ENCODE results near the gene GBE1. TPM values are rescaled to one million over a fixed set of nuclear protein-coding genes. Genes with fewer than 3 reads are reported as not detected.

Gene GBE1
- total and polyA plus RNA-seq, 9 of the 15 experiments (the other 6 are each of a cell fraction or from before 2014, with no cell fraction given) = 7.9 to 25.6 (median 13.1) TPM

DNA sequence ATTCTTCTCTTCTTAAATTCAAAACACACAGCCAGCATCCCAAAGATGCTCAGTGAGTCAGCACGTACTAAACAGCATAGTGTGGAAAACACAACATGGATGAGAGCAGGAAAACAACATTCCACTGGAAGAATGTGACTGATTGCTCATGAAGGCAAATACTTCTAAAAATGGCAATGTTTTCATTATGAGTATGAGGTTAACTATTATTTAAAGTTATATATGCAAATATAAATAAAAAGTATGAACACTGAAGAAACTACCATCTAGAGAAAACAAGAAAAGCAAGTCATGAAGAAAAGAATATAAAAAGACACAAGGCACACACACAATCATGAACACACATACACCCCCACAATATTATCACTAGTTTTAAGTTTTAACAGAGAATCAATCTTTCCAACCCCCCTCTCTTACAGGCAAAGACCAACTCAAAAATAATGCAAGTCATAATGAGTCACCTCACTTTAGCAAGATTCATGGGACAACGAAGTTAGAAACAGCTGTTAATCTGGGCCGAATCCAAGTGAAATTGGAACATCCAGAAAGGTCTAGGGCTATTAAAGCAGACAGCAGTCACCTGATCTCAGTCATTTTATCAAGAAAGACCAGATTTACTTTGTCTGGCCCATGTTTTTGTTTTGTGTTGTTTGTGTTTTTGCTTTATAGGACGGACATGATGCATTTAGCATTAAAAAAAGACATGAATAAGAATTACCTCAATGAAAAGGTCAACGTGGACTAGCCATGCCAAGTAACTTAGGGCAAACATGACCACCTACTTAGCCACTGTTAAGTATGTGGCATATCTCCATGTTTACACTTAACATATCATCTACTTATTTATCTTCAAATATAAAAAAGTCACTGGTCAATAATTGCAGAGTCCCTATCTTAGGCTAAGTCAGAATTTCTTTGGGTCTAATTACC lies 18.1 kb downstream of the GBE1 start (continued):
- TF ChIP-seq FOXM1 (IDR thresholded peaks at IDR 0.05; ENCODE audit: low read depth) = peak; percentile 41
- no peak for TF ChIP-seq FOXM1 (CRISPR knock-in tag; IDR thresholded peaks at IDR 0.05; ENCODE audit: low read depth)
- TF ChIP-seq KAT7 (CRISPR knock-in tag; IDR thresholded peaks at IDR 0.05; ENCODE audit: borderline replicate concordance) = no peak
- TF ChIP-seq ZNF239 (CRISPR knock-in tag; IDR thresholded peaks at IDR 0.05) = no peak
- TF ChIP-seq SMAD1 (IDR thresholded peaks at IDR 0.05; ENCODE audit: low read depth, low read length, partially characterized antibody) = no peak
- TF ChIP-seq ERF (CRISPR knock-in tag; IDR thresholded peaks at IDR 0.05) = no peak
- TF ChIP-seq, protein P1, sequence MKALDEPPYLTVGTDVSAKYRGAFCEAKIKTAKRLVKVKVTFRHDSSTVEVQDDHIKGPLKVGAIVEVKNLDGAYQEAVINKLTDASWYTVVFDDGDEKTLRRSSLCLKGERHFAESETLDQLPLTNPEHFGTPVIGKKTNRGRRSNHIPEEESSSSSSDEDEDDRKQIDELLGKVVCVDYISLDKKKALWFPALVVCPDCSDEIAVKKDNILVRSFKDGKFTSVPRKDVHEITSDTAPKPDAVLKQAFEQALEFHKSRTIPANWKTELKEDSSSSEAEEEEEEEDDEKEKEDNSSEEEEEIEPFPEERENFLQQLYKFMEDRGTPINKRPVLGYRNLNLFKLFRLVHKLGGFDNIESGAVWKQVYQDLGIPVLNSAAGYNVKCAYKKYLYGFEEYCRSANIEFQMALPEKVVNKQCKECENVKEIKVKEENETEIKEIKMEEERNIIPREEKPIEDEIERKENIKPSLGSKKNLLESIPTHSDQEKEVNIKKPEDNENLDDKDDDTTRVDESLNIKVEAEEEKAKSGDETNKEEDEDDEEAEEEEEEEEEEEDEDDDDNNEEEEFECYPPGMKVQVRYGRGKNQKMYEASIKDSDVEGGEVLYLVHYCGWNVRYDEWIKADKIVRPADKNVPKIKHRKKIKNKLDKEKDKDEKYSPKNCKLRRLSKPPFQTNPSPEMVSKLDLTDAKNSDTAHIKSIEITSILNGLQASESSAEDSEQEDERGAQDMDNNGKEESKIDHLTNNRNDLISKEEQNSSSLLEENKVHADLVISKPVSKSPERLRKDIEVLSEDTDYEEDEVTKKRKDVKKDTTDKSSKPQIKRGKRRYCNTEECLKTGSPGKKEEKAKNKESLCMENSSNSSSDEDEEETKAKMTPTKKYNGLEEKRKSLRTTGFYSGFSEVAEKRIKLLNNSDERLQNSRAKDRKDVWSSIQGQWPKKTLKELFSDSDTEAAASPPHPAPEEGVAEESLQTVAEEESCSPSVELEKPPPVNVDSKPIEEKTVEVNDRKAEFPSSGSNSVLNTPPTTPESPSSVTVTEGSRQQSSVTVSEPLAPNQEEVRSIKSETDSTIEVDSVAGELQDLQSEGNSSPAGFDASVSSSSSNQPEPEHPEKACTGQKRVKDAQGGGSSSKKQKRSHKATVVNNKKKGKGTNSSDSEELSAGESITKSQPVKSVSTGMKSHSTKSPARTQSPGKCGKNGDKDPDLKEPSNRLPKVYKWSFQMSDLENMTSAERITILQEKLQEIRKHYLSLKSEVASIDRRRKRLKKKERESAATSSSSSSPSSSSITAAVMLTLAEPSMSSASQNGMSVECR (CRISPR knock-in tag; IDR thresholded peaks at IDR 0.05) = no peak
- no peak for TF ChIP-seq GABPB2 (CRISPR knock-in tag; conservative IDR thresholded peaks at IDR 0.05)
- TF ChIP-seq PHF21A (IDR thresholded peaks at IDR 0.05; ENCODE audit: borderline replicate concordance, low read depth) = no peak
- TF ChIP-seq PML (IDR thresholded peaks at IDR 0.05; ENCODE audit: low read length) = no peak
- TF ChIP-seq, protein P2, sequence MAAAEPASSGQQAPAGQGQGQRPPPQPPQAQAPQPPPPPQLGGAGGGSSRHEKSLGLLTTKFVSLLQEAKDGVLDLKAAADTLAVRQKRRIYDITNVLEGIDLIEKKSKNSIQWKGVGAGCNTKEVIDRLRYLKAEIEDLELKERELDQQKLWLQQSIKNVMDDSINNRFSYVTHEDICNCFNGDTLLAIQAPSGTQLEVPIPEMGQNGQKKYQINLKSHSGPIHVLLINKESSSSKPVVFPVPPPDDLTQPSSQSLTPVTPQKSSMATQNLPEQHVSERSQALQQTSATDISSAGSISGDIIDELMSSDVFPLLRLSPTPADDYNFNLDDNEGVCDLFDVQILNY (CRISPR knock-in tag; IDR thresholded peaks at IDR 0.05) = no peak
- TF ChIP-seq, protein P3, sequence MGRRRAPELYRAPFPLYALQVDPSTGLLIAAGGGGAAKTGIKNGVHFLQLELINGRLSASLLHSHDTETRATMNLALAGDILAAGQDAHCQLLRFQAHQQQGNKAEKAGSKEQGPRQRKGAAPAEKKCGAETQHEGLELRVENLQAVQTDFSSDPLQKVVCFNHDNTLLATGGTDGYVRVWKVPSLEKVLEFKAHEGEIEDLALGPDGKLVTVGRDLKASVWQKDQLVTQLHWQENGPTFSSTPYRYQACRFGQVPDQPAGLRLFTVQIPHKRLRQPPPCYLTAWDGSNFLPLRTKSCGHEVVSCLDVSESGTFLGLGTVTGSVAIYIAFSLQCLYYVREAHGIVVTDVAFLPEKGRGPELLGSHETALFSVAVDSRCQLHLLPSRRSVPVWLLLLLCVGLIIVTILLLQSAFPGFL (CRISPR knock-in tag; IDR thresholded peaks at IDR 0.05) = no peak
- TF ChIP-seq IFI16 (CRISPR knock-in tag; IDR thresholded peaks at IDR 0.05) = no peak
- TF ChIP-seq ZNF3 (CRISPR knock-in tag; IDR thresholded peaks at IDR 0.05) = no peak
- peak; percentile 30 for TF ChIP-seq BRD9 (IDR thresholded peaks at IDR 0.05; ENCODE audit: low read depth, partially characterized antibody)
- peak; percentile 94 for TF ChIP-seq FOSL1 (tag; conservative IDR thresholded peaks at IDR 0.05)
- no peak for TF ChIP-seq KLF6 (CRISPR knock-in tag; IDR thresholded peaks at IDR 0.05; ENCODE audit: borderline replicate concordance)
- TF ChIP-seq, protein P4, sequence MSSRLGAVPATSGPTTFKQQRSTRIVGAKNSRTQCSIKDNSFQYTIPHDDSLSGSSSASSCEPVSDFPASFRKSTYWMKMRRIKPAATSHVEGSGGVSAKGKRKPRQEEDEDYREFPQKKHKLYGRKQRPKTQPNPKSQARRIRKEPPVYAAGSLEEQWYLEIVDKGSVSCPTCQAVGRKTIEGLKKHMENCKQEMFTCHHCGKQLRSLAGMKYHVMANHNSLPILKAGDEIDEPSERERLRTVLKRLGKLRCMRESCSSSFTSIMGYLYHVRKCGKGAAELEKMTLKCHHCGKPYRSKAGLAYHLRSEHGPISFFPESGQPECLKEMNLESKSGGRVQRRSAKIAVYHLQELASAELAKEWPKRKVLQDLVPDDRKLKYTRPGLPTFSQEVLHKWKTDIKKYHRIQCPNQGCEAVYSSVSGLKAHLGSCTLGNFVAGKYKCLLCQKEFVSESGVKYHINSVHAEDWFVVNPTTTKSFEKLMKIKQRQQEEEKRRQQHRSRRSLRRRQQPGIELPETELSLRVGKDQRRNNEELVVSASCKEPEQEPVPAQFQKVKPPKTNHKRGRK (tag; IDR thresholded peaks at IDR 0.05) = no peak
- TF ChIP-seq POLR2AphosphoS5 (IDR thresholded peaks at IDR 0.05; ENCODE audit: control insufficient read depth, insufficient read depth, low read depth, low read length) = 0 out of 2 replicates have a peak, but pooled peaks have one; percentile 21
- no peak for TF ChIP-seq ZNF143 (CRISPR knock-in tag; IDR thresholded peaks at IDR 0.05)
- no peak for TF ChIP-seq LARP7 (IDR thresholded peaks at IDR 0.05)
